NCI-H526 (cell line): ENCODE measurements around the gene IKZF3.
"Not testable (repeated sequence)": the region's sequence is repeated elsewhere in the genome, so short reads cannot be mapped to it uniquely, and the experiment has no call there.

Source experiments
- DNase-seq, 2 experiments: peaks; one replicate each; lab custom pipeline; 2025; lab: John Stamatoyannopoulos, UW

The IKZF3 gene

GRCh38 chr17:39781031-39781860 is 82.9 kb downstream of the IKZF3 start:
- no peak for DNase-seq

- no peak for DNase-seq
Observed at GRCh38 chr17:39777534-39778365, 86.4 kb downstream of the IKZF3 start.

GRCh38 chr17:39776252-39776651 is 87.9 kb downstream of the IKZF3 start:
- no peak for DNase-seq

- no peak for DNase-seq
Observed at GRCh38 chr17:39775031-39775430, 89.1 kb downstream of the IKZF3 start.

GRCh38 chr17:39774047-39774446 is 90.1 kb downstream of the IKZF3 start:
- no peak for DNase-seq

GRCh38 chr17:39772987-39773934 is 90.9 kb downstream of the IKZF3 start:
- DNase-seq, result no peak

GRCh38 chr17:39772415-39772814 is 91.7 kb downstream of the IKZF3 start:
- DNase-seq, result no peak

- DNase-seq, result peak; percentile 68 to 77
Observed at GRCh38 chr17:39769974-39770587, 94.0 kb downstream of the IKZF3 start.

GRCh38 chr17:39767147-39767546 is 97.0 kb downstream of the IKZF3 start:
- no peak for DNase-seq

- no peak for DNase-seq
Observed at GRCh38 chr17:39765766-39766165, 98.3 kb downstream of the IKZF3 start.

GRCh38 chr17:39765175-39765574 is 98.9 kb downstream of the IKZF3 start:
- DNase-seq, result no peak

- DNase-seq, result not testable (repeated sequence)
Observed at GRCh38 chr17:39764171-39764570, 99.9 kb downstream of the IKZF3 start.

- DNase-seq, result no peak
Observed at GRCh38 chr17:39763051-39763820, 100.9 kb downstream of the IKZF3 start.

GRCh38 chr17:39761861-39762496 is 102.1 kb downstream of the IKZF3 start:
- no peak for DNase-seq

GRCh38 chr17:39759204-39759603 is 104.9 kb downstream of the IKZF3 start:
- DNase-seq, result no peak

GRCh38 chr17:39757931-39758873 is 105.9 kb downstream of the IKZF3 start:
- DNase-seq, result no peak

- DNase-seq, result no peak
Observed at GRCh38 chr17:39757176-39757662, 106.9 kb downstream of the IKZF3 start.

GRCh38 chr17:39756380-39757079 is 107.6 kb downstream of the IKZF3 start:
- no peak for DNase-seq
